Lung (tissue), 12 donors: ENCODE results near the gene FMN1. TPM values are rescaled to one million over a fixed set of nuclear protein-coding genes. Genes with fewer than 3 reads are reported as not detected.

Experiments used
- ATAC-seq: fragments of 200-7000 bp; cut with Tn5 transposase; one replicate; pipeline ENCODE4 v1.9.1; 2020; ENCODE audit warnings: moderate number of reproducible peaks; ENCODE audit not compliant: insufficient read depth, low FRiP score
- DNase-seq, 3 donors: peaks; one replicate each; pipeline ENCODE4 v3.0.0-alpha.2; 2013 to 2017
- H3K27ac ChIP-seq, 2 donors: one replicate each; pipeline ENCODE4 v1.5.1; 2013; ENCODE audit warnings: mild to moderate bottlenecking in 2 of 2, moderate library complexity in 2 of 2, control low read depth in 1 of 2, inconsistent platforms in 1 of 2, low read depth in 1 of 2, low read length in 1 of 2
- H3K27me3 ChIP-seq, 3 donors: one replicate each; pipeline ENCODE4 v1.5.1; 2013; ENCODE audit warnings: low read length in 2 of 3; ENCODE audit not compliant: control insufficient read depth in 3 of 3, insufficient read depth in 3 of 3
- H3K36me3 ChIP-seq, 4 donors: one replicate each; pipeline ENCODE4 v1.5.1; 2013; ENCODE audit warnings: low read length in 4 of 4, mild to moderate bottlenecking in 1 of 4, moderate library complexity in 1 of 4; ENCODE audit not compliant: control insufficient read depth in 4 of 4, insufficient read depth in 4 of 4
- H3K4me1 ChIP-seq, 5 donors: one replicate each; pipeline ENCODE4 v1.5.1; 2013; ENCODE audit warnings: low read length in 5 of 5, mild to moderate bottlenecking in 2 of 5, moderate library complexity in 1 of 5; ENCODE audit not compliant: control insufficient read depth in 5 of 5, insufficient read depth in 5 of 5
- H3K4me3 ChIP-seq: one replicate; pipeline ENCODE4 v1.5.1; 2013; ENCODE audit warnings: mild to moderate bottlenecking, control low read depth, moderate library complexity
- H3K9ac ChIP-seq, 2 donors: one replicate each; pipeline ENCODE4 v1.5.1; 2013; ENCODE audit warnings: low read length in 2 of 2, control low read depth in 1 of 2; ENCODE audit not compliant: insufficient read depth in 1 of 2
- H3K9me3 ChIP-seq, 4 donors: one replicate each; pipeline ENCODE4 v1.5.1; 2013; ENCODE audit warnings: low read length in 3 of 4, mild to moderate bottlenecking in 1 of 4, moderate library complexity in 1 of 4; ENCODE audit not compliant: control insufficient read depth in 4 of 4, insufficient read depth in 3 of 4
- CTCF ChIP-seq: IDR thresholded peaks from 2 replicates; pipeline ENCODE4 v1.5.1; 2012; ENCODE audit warnings: mild to moderate bottlenecking; ENCODE audit errors: control extremely low read depth, extremely low read depth
- WGBS, 2 donors: extraction: QIAGEN DNeasy Blood & Tissue Kit; methylation state at CpG; one replicate each; pipeline ENCODE4 v1.1.7; 2013; 5-methylcytosine and 5-hydroxymethylcytosine counted together
- polyA plus RNA-seq, 2 donors: library from polyadenylated mRNA; stranded (reverse); fragments of 200-250 nt; gene quantifications; one replicate each; pipeline ENCODE4 v1.2.1, GENCODE V29; 2013
- total RNA-seq, 2 donors: library from RNA; depleted of rRNA in 1 of 2; stranded (reverse); fragments of >200 nt in 1 of 2; gene quantifications; one replicate each; pipeline ENCODE4 v1.2.1, GENCODE V29; 2014 to 2021
- donor health status: control.
- donor health status: control.
- donor health status: Bipolar disorder and iron deficiency.
- donor health status: healthy.
- donor health status: DM: yes; HTN: yes; CAD: no.

The FMN1 gene
- total and polyA plus RNA-seq, 4 donors: 4.6 to 45.2 (median 15.7) TPM

GRCh38 chr15:33014586-33014985 lies 179.9 kb downstream of the FMN1 start:
- DNase-seq (no peak), ATAC-seq (no peak)
- H3K9ac ChIP-seq: no peak overlapping the region
- no peaks in the 10 kb centered on the region for H3K4me1 ChIP-seq
- no peak for TF ChIP-seq CTCF
- no peak overlapping the region for H3K4me3 ChIP-seq
- 73 to 75% methylated on average over 1 of the region's 1 CpG for whole genome bisulfite sequencing, 2 donors
- H3K9me3 ChIP-seq: no peaks in the 10 kb centered on the region
- no peaks in the 10 kb centered on the region for H3K27me3 ChIP-seq
- no peak overlapping the region for H3K27ac ChIP-seq
- H3K36me3 ChIP-seq: peaks cover 0 to 1% (median 0%) of the 10 kb centered on the region in 4 donors

- H3K27me3 ChIP-seq: no peaks in the 10 kb centered on the region
- no peaks in the 10 kb centered on the region for H3K9me3 ChIP-seq
- no peak for TF ChIP-seq CTCF
- ATAC-seq (no peak), DNase-seq (no peak)
- H3K27ac ChIP-seq: no peak overlapping the region
- no peak overlapping the region for H3K4me3 ChIP-seq
- WGBS, 2 donors: 51 to 67% methylated on average over 3 of the region's 3 CpGs
- peaks cover 0 to 1% (median 0%) of the 10 kb centered on the region in 4 donors for H3K36me3 ChIP-seq
- H3K4me1 ChIP-seq: no peaks in the 10 kb centered on the region
- no peak overlapping the region for H3K9ac ChIP-seq
These were observed 180.6 kb downstream of the FMN1 start for GRCh38 chr15:33013827-33014445.

GRCh38 chr15:33011976-33012375 lies 182.5 kb downstream of the FMN1 start:
- no peaks in the 10 kb centered on the region for H3K4me1 ChIP-seq
- H3K9ac ChIP-seq: no peak overlapping the region
- H3K27me3 ChIP-seq: no peaks in the 10 kb centered on the region
- no peak for TF ChIP-seq CTCF
- H3K4me3 ChIP-seq: no peak overlapping the region
- DNase-seq (no peak), ATAC-seq (no peak)
- H3K27ac ChIP-seq: no peak overlapping the region
- no peaks in the 10 kb centered on the region for H3K36me3 ChIP-seq
- H3K9me3 ChIP-seq: no peaks in the 10 kb centered on the region
- WGBS, 2 donors: 86% methylated on average over 3 of the region's 3 CpGs

DNA sequence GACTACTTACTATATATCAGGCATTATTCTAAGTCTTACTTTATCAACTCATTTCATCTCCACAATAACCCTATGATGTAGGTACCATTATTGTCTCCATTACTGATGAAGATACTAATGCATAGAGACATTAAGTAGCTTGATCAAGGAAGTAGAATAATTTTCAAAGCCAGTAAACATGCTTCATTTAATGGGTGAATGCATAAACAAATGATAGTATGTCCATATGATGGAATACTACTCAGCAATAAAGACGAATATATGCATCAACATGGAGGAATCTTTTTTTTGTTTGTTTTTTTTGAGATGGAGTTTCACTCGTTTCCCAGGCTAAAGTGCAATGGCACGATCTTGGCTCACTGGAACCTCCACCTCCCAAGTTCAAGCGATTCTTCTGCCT lies 184.9 kb downstream of the FMN1 start:
- Histone ChIP-seq H3K27ac (no peak overlapping the region), H3K4me1 (no peaks in the 10 kb centered on the region), H3K9me3 (no peaks in the 10 kb centered on the region), H3K36me3 (no peaks in the 10 kb centered on the region), H3K27me3 (no peaks in the 10 kb centered on the region), H3K4me3 (no peak overlapping the region), H3K9ac (no peak overlapping the region)
- no peak for DNase-seq
- TF ChIP-seq CTCF: no peak
- 89 to 95% methylated on average over 4 of the region's 4 CpGs for WGBS, 2 donors
- no peak for ATAC-seq
